ENCODE data around the gene SYN1.

The SYN1 gene

DNA sequence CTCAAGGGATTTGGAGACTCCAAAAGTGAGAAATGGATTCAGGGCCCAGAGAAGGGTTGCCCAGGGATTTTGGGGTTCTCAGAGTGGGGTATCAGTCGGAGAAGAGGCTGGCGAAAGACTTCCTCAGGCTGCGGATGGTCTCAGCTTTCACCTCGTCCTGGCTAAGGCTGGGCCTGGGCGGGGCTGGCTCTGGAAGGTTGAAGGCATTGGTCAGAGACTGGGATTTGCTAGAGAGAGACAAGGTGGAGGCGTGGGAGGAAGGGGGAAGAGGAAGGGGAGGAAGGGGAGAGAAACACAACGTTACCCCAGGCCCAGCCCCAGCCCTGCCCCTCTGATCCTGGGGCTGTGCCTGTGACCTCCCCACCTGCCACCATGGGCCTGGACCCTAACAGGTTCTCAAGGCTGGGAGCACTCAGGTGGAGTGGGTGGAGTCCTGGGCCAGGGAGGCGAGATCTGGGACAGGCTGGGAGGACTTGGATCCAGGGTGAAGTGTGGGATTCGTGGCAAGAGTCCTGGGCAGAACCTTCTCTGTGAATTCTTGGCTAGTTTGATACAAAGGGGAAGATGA, 46.8 kb downstream of the SYN1 start:
- DNase-seq (ENCODE audit: low spot score), result no peak

DNA sequence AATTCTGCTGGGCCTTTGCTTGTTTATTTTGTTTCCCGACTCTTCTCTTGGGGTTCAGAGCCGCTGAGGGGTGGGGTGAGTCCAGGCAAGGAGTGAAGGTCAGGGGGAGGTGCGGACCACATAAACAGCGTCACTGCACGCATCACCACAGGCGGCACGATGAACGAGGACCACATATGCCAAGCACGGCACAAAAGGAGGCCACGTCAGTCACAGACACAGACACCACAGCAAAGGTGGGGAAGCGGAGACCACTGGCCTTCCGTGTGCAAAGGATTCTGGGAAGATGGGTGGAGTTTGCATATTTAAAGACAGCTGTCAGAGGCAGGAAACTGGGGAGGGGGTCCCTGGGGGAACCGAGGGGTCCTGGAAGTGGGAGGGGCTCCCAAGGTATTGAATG, 47.8 kb downstream of the SYN1 start:
- no peak for DNase-seq (ENCODE audit: low spot score)

DNA sequence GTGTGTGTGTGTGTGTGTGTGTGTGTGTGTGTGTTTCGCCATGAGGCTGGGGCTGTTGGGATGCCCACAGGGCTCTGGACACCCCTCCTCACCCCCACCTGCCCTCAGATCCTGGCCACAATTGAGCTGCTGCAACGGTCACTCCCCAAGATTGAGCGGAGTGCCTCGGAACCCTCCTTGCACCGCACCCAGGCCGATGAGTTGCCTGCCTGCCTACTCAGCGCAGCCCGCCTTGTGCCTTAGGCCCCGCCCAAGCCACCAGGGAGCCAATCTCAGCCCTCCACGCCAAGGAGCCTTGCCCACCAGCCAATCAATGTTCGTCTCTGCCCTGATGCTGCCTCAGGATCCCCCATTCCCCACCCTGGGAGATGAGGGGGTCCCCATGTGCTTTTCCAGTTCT, 48.4 kb downstream of the SYN1 start:
- DNase-seq (ENCODE audit: low spot score), result no peak

DNA sequence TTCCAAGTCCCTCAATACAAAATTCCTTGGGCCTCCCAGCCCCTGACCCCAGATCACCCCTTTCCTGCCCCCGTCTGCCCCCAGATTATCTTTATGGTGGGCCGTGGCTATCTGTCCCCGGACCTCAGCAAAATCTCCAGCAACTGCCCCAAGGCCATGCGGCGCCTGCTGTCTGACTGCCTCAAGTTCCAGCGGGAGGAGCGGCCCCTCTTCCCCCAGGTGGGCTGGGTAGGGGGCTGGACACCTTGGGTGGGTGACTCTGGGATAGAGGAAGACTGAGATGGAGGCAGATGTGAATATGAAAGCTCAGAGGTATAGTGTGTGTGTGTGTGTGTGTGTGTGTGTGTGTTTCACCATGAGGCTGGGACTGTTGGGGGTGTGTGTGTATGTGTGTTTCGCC, 48.9 kb downstream of the SYN1 start:
- no peak for DNase-seq (ENCODE audit: low spot score)

DNA sequence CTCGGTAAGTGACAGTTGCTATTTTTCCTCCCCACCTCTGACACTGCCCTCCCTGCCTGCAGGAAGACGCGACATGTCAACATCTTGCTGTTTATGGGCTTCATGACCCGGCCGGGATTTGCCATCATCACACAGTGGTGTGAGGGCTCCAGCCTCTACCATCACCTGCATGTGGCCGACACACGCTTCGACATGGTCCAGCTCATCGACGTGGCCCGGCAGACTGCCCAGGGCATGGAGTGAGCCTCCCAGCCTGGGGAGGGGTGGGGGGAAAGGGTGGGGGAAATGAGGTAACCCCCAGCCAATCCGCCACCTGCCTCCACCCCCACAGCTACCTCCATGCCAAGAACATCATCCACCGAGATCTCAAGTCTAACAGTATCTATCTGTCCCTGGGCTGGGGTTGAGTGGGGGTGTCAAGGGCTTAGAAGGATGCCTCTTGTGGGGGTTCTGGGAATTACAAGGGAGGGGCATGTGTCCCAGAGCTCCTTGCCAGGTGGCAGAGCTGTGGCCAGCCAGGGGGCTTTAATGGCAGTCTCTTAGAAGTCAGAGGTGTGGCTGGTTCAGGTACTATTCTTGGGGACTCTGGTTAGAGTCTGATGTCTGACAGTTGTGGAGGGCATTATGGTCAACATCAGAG, 50.9 kb downstream of the SYN1 start:
- DNase-seq (ENCODE audit: low spot score), result no peak

DNA sequence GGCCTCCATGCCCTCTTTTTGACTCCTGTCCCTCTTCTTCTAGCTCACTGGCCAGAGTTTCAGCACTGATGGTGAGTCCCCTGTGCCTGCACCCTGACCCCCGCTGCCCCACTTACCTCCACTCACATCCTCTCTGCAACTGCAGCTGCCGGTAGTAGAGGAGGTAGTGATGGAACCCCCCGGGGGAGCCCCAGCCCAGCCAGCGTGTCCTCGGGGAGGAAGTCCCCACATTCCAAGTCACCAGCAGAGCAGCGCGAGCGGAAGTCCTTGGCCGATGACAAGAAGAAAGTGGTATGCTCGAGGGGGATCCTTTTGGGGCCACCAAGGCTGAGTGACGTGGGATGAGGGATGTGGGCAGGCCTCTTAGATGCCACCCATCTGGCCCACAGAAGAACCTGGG, 52.8 kb downstream of the SYN1 start:
- DNase-seq (ENCODE audit: low spot score), result no peak

DNA sequence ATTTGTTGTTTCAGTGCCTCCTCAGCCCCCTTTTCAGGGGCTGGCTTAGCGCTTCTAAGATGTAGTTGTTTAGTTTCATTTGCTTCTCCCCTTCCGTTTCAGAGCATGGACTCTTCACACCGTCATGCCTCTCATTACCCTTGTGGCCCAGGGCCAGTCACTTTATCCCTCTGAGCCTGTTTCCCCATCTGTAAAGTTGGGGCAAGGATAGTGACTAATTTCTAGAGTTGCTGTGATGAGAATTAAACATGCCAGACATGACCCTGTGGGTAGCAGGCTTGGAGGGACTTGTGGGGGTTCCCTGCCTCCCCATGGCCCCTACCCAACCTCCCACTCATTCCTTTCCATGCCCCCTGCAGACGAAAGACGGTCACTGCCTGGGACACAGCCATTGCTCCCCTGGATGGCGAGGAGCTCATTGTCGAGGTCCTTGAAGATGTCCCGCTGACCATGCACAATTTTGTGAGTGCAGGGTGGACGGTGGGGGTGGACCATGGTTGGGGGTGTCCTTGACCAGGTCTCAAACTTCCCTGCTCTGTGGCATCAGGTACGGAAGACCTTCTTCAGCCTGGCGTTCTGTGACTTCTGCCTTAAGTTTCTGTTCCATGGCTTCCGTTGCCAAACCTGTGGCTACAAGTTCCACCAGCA, 55.1 kb downstream of the SYN1 start:
- no peak for DNase-seq (ENCODE audit: low spot score)

DNA sequence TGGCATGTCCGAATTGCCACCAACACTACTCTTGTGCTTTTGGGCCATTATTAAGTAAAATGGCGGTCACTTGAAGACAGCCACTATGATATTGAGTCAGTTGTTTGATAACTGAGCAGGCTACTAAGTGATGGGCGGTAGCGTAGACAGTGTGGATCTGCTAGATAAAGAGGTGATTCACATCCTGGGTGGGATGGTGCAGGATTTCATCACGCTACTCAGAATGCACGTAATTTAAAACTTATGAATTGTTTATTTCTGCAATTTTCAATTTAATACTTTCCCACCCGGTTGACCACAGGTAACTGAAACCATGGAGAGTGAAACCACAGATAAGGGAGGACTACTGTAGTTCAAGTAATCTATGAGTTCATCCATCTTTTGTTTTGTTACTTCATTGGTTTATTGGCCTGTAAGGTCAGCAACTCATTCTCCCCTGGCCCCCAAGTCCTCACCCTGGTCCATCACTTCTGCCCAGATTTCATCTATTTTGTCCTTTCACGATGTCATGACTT, 55.8 kb downstream of the SYN1 start:
- DNase-seq (ENCODE audit: low spot score), result no peak

DNA sequence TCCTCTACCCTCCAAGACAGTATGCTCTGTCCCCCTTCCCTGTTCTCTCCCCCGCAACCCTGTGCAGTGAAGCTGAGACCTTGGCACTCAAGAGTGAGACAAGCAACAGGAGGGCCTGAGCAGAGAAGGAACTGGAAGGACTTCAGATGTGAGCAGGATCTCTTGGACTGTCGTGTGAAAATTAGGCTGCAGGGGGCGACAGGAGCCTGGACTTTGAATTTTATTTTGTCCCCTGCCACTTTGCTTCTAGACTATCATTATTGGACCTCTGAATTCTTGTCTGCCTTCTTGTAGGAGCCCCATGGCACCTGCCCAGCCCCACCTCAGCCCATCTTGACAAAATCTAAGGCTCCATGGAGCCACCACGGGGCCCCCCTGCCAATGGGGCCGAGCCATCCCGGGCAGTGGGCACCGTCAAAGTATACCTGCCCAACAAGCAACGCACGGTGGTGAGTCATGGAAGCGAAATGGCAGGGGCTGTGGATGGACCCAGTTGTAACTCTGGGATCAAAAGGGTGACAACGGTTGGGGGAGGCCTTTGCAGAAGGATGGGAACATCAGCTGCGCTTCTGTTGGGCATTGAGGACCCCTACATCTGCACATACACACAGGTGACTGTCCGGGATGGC, 56.9 kb downstream of the SYN1 start:
- no peak for DNase-seq (ENCODE audit: low spot score)

DNA sequence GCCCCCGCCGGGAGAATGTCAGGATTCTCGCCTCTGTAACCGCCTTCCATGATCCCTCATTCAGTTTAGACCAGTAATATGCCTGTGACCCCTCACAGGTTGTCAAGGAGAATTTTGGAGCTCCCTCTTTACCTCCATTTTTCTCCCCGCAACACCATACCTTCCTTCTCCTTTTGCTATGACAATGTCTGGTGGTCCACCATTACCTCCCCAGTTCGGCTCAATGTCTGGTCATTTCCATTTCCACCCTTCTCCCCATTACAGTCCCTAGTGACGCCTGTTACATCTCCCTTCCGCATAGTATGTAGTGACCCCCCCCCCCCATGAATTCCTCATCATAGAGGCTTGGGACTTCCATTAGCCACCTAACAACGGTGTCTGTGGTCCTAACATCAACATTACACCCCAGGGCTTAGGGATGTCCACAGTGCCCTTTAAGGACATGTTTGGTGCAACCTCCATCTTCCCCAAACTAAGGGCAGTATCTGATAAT, 58.0 kb downstream of the SYN1 start:
- DNase-seq (ENCODE audit: low spot score), result no peak

DNA sequence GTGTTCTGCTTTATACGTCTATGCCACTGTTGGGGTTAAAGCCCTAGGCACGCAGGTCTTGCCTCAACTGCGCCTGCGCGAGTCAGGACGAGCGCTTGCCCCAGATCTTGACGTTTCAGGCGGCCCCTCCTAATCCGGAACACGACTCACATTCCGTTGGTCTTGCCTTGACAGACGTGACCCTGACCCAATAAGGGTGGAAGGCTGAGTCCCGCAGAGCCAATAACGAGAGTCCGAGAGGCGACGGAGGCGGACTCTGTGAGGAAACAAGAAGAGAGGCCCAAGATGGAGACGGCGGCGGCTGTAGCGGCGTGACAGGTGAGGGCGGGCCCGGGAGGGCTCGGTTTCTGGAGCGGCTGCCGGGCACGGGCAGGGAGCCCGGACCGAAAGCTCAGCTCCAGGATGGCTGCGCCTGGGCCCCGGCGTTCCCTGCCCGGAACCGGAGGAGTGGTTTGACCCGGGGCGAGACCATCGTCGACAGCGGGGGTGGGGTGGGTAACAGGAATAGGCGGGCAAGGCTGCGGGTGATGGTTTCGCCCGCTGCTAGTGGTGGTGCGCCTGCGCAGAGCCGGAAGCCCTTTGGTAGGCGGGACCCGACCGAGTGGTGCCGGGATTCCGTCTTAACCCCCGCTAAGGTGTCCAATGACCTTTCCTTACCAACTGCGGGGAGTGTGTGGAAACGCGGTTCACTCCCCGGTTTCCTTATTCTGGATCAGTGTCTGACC, 58.6 kb downstream of the SYN1 start, which contains the start of gene ARAF:
Gene ARAF, plus strand, starts transcription at position 272 of the 725 bp plus-strand sequence. CDS start 1,763 bp downstream, outside the sequence.
- DNase-seq (ENCODE audit: low spot score), result peak; percentile 93

DNA sequence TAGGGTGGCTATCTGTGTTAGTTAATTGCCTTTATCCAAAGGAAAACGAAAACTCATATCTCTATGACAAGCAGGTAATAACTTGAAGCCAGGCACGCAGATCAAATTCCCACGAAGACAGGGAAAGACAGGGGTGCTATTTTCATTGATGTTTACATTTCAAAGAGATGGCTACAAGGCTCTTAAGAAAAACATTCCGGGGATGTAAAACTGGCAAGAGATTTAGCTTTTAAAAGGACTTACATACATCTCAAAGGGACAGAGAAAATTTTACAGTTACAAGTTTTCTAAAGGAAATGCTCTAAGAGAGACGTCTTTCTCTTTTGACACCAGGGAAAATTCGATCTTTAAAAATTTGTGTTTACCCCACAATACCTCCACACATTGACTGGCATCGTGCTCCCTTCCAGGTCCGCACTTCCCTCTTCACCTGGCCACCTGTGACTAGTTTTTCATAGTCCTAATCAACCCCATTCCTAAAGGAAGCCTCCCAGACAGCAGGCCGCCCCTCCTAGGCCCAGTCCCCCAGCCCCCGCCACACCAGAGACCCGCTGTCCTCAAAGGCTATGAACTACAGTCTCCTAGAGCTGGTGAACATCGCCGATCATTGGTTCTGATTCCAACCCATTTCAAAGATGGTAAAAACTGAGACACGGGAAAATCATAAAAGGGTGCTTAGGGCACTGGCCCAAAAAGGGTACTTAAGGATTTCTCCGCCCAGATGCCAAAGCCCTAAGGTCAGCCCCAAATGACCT, 59.3 kb downstream of the SYN1 start:
- no peak for DNase-seq (ENCODE audit: low spot score)

DNA sequence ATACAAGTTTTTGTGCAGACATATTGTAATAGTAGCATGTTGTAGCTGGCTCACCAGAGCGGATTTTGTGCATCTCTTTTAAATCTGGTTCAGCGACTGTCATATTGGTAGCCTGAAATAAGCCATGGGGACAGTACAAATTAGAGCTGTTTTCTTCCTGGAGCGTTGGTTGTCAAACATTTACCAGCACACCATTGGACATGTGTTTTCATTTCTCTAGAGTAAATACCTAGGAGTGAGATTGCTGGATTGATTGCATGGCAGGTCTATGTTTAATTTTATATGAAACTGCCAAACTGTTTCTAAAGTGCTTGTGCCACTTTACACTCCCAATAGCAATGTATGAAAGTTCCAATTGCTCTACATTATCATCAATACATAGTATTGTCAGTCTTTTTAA, 61.2 kb downstream of the SYN1 start:
- DNase-seq (ENCODE audit: low spot score), result no peak

DNA sequence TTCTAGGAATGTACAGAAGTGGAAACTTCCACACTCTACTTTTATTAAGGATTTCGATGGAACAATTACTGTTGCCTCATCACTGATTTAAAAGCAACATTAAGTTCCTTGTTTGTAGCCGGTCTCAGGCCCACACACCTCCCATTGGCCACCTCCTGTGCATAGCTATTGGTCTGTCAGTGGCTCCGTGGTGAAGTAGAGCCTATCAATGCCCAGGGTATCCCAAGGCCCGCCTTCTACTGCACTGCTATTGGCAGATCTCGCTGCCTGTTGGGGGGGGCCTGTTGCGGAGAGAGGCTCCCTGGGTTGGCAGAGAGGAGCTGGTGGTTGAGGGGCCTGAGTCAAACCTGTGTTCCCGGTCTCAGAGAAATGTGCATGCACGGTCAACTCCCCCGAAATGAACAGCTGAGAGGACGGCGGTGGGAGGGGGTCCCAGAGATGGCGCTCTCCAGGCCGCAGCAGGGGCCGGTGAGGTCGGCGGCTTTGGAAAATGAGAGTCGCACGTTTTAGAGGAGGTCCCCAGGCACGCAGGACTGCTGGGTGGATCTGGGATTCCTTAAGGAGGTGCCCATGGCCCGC, 63.5 kb downstream of the SYN1 start:
- peak; percentile 85 for DNase-seq (ENCODE audit: low spot score)

DNA sequence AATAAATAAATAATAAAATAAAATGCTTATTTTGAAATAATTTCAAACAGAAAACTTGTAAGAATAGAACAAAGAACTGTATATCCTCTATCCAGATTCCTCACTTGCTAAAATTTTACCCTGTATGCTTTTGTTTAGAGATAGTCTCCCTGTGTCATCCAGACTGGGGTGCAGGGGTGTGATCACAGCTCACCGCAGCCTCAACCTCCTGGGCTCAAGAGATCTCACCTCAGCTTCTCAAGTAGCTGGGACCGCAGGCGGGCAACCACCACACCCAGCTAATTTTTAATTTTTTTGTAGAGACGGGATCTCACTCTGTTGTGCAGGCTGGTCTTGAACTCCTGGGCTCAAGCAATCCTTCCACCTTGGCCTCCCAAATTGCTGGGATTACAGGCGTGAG, 76.2 kb downstream of the SYN1 start:
- no peak for DNase-seq (ENCODE audit: low spot score)

DNA sequence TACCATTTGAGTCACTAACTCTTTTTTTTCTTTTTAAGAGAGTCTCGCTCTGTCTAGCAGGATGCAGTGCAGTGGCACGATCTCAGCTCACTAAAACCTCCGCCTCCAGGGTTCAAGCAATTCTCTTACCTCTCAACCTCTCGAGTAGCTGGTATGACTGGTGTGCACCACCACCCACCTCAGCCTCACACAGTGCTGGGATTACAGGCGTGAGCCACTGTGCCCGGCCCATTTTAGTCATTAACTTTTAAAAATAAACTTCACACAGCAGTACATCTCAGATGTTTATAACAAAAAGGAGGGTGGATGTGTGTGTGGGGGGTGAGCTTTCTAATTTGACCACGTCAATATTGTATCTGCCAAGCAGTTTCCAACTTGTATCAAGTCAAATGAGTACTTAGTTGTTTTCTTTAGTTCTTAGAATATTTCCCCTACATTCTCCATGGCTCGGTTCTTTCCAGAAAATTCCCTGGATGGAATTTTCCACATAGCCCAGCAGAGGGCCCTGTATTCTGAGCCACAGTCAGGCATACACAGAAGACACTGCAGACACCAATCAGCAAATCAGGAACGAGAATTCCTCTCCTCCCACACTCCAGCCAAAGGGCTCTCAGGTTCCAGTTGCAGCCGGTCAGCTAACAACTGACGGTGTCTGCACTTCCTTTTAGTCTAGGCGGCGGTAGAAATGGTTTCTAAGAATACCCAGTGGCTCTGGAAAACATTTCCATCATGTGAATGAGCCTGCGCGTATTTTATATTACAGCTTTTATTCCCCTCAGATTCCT, 78.7 kb downstream of the SYN1 start:
- DNase-seq (ENCODE audit: low spot score), result peak; percentile 74

DNA sequence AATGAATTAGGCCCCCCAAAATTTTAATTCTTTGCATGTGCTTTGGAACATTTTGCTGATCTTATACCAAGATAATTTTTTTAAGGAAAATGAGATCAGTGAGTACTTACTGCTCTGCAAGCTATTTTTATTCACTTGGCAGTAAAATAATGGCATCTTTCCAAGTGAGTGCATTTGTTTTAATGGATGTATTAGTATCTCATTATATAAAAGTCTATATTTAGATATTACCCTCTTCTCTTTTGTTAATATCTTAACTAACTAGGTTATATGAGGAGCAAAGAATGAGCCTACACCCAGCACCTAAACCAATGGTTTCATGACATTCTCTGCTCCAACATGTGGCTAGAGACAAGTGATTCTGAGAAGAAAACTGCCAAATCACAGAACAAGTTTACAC, 79.8 kb downstream of the SYN1 start:
- no peak for DNase-seq (ENCODE audit: low spot score)

DNA sequence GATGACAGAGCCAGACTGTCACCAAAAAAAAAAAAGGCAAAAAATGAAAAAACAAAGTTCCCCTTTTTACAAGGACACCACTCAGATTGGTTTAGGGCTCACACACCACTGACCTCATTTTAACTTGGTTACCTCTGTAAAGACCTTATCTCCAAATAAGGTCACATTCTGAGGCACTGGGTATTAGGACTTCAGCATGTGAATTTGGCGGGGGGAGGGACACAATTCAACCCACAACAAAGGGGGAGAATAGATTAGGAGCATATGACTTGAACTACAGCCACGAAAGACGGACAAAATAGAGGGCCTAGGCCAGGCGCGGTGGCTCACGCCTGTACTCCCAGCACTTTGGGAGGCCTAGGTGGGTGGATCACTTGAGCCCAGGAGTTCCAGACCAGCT, 89.6 kb downstream of the SYN1 start:
- no peak for DNase-seq (ENCODE audit: low spot score)

DNA sequence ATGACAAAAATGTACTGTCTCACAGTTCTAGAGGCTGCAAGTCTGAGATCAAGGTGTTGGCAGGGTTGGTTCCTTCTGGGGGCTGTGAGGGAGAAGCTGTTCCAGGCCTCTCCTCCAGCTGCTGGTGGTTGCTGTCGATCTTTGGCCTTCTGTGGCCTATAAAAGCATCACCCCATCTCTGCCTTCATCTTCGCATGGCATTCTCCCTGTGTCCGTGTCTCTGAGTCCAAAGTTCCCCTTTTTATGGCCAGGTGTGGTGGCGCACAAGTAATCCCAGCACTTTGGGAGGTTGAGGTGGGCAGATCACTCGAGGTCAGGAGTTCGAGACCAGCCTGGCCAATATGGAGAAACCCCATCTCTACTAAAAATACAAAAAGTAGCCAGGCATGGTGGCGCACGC, 90.1 kb downstream of the SYN1 start:
- DNase-seq (ENCODE audit: low spot score), result no peak

DNA sequence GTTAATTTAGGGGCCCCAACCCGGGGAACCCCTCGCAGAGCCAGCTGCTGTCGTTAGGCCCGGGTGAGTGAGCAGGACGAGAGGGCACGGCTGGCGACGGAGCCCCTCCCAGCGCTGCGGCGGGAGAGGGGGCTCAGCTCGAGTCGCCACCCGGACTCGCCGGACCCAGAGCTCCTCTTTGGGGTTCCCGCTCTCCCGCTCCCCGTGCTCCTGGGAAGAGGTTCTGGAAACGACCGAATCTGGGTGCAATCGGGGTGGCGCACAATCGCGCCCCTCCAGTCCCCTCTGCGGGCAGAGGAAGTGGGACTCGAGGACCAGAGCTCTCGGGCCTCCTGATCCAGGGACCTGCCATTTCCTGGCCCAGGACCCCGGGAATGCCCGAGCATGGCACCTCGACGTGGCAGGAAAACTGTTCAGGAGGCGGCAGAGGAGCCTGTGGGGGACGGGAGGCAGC, 95.9 kb downstream of the SYN1 start:
- no peak for DNase-seq (ENCODE audit: low spot score)
